Endothelial cell of umbilical vein (primary cell): ENCODE measurements around the gene MAP3K4. TPM values are rescaled to one million over a fixed set of nuclear protein-coding genes. Genes with fewer than 3 reads are reported as not detected.

ENCODE experiments used
- BruUV-seq: library from RNA; stranded (reverse); fragments of 400-500 nt; replicated peaks from 2 replicates; lab custom pipeline; 2021; lab: Mats Ljungman, UMichigan
- CTCF ChIA-PET: fragments of 300-600, 350-600 bp; sonication (Branson Sonifier 250); formaldehyde crosslinking; loops from one replicate; lab custom pipeline; 2021; ENCODE audit warnings: antibody characterized with exemption, inconsistent platforms; lab: Charles Lee
- POLR2A ChIA-PET: fragments of 300-600, 350-600 bp; sonication (Branson Sonifier 250); formaldehyde crosslinking; loops from one replicate; lab custom pipeline; 2021; ENCODE audit warnings: antibody characterized with exemption, inconsistent platforms; lab: Charles Lee
- DNase-seq: peaks from one replicate; pipeline ENCODE4 v3.0.0-alpha.2; 2011; ENCODE audit warnings: low read depth, low spot score
- FAIRE-seq: peaks from 2 replicates; lab custom pipeline; 2011; peaks lifted over from hg19 to GRCh38; lab: Jason Lieb, UNC
- H2AFZ ChIP-seq: 2 replicates; pipeline ENCODE4 v1.6.0; 2012; ENCODE audit warnings: low read depth, low read length, control low read depth, inconsistent platforms
- H3K27ac ChIP-seq: 2 replicates; pipeline ENCODE4 v1.5.1; 2011; ENCODE audit warnings: low read depth, mild to moderate bottlenecking, control low read depth, low read length, moderate library complexity; ENCODE audit not compliant: insufficient read depth
- H3K27me3 ChIP-seq, 2 experiments: 2 replicates each; pipeline versions ENCODE4 v1.6.0 to v1.6.1; 2011; ENCODE audit warnings: low read length in 2 of 2, mixed read lengths in 1 of 2; ENCODE audit not compliant: control insufficient read depth in 2 of 2, insufficient read depth in 2 of 2
- H3K36me3 ChIP-seq, 2 experiments: 2 replicates in 1 of 2; 3 replicates in 1 of 2; pipeline ENCODE4 v1.5.1; 2011; ENCODE audit warnings: low read length in 2 of 2, mild to moderate bottlenecking in 1 of 2, moderate library complexity in 1 of 2; ENCODE audit not compliant: control insufficient read depth in 2 of 2, insufficient read depth in 2 of 2; ENCODE audit errors: extremely low read depth in 1 of 2
- H3K4me1 ChIP-seq: 3 replicates; pipeline ENCODE4 v1.5.1; 2011; ENCODE audit warnings: mild to moderate bottlenecking, low read length; ENCODE audit not compliant: control insufficient read depth, insufficient read depth; ENCODE audit errors: extremely low read depth
- H3K4me2 ChIP-seq: 2 replicates; pipeline ENCODE4 v1.6.1; 2011; ENCODE audit warnings: low read length, control low read depth, mixed read lengths; ENCODE audit not compliant: insufficient read depth
- H3K4me3 ChIP-seq, 3 experiments: fragments of 200-600 bp in 1 of 3; sonication (generic), shearing (Covaris generic) in 1 of 3; replicated peaks in 1 of 3; 2 replicates each; pipeline ENCODE4 v1.5.1; 2011 to 2016; ENCODE audit warnings: control low read depth in 3 of 3, low read length in 3 of 3, mild to moderate bottlenecking in 2 of 3, inconsistent platforms in 1 of 3, low read depth in 1 of 3, moderate library complexity in 1 of 3; ENCODE audit not compliant: insufficient read depth in 1 of 3
- H3K79me2 ChIP-seq: 2 replicates; pipeline ENCODE4 v1.6.0; 2012; ENCODE audit warnings: low read length, inconsistent platforms; ENCODE audit not compliant: control insufficient read depth, insufficient read depth
- H3K9ac ChIP-seq: replicated peaks from 2 replicates; pipeline ENCODE3; 2011; ENCODE audit warnings: low read length, control low read depth; ENCODE audit not compliant: insufficient read depth; ENCODE audit errors: extremely low read depth
- H3K9me1 ChIP-seq: replicated peaks from 3 replicates; pipeline ENCODE4 v1.6.0; 2011; ENCODE audit warnings: mild to moderate bottlenecking, low read length; ENCODE audit not compliant: control insufficient read depth, insufficient read depth; ENCODE audit errors: extremely low read depth
- H3K9me3 ChIP-seq: replicated peaks from 2 replicates; pipeline ENCODE4 v1.5.1; 2012; ENCODE audit warnings: low read length, inconsistent platforms; ENCODE audit not compliant: control insufficient read depth, insufficient read depth
- H4K20me1 ChIP-seq: replicated peaks from 2 replicates; pipeline ENCODE3; 2011; ENCODE audit warnings: mild to moderate bottlenecking, low read length; ENCODE audit not compliant: control insufficient read depth, insufficient read depth; ENCODE audit errors: extremely low read depth
- EZH2 ChIP-seq: IDR thresholded peaks from 2 replicates; pipeline ENCODE4 v1.6.1; 2012; ENCODE audit warnings: borderline replicate concordance, low read depth, mild to moderate bottlenecking, moderate library complexity, low read length, inconsistent platforms; ENCODE audit not compliant: severe bottlenecking
- FOS ChIP-seq: IDR thresholded peaks from 2 replicates; pipeline ENCODE4 v1.6.1; 2011; ENCODE audit warnings: mild to moderate bottlenecking, low read length, moderate library complexity, borderline replicate concordance; ENCODE audit not compliant: insufficient read depth
- MAX ChIP-seq: IDR thresholded peaks from 2 replicates; pipeline ENCODE4 v1.6.1; 2011; ENCODE audit not compliant: insufficient read depth, insufficient read length
- MYC ChIP-seq: IDR thresholded peaks from one replicate; pipeline ENCODE4 v1.6.1; 2011; ENCODE audit warnings: mild to moderate bottlenecking, low read depth, low read length
- POLR2A ChIP-seq: IDR thresholded peaks from 2 replicates; pipeline ENCODE4 v1.6.1; 2012; ENCODE audit warnings: low read depth, mild to moderate bottlenecking, control low read depth, low read length
- dilution Hi-C: fragments of 300-500 bp; cut with MboI; formaldehyde crosslinking; loops from one replicate; pipeline ENCODE4 v1.15.0; 2019; ENCODE audit warnings: low sequenced_read_pairs; ENCODE audit not compliant: extremely low pct_ligation_motif_present
- intact Hi-C: fragments of 100-400 bp; cut with micrococcal nuclease; formaldehyde crosslinking; loops from one replicate; pipeline ENCODE4 v1.10.0; 2022
- polyA plus RNA-seq, 4 experiments: library from polyadenylated mRNA; depleted of rRNA in 3 of 4; stranded (reverse) in 3 of 4; unstranded in 1 of 4; fragments of >200 nt; gene quantifications; 2 replicates each; pipeline versions ENCODE4 v1.2.1 to v1.2.3, GENCODE V29; 2011 to 2012; ENCODE audit warnings: missing spikeins in 1 of 4
- total RNA-seq: library from RNA; stranded (reverse); gene quantifications from 2 replicates; pipeline ENCODE4 v1.2.3, GENCODE V29; 2021
- TF ChIP-seq, protein P1 (sequence below), 2 donors: IDR thresholded peaks; 1 replicate in 1 of 2; 2 replicates in 1 of 2; pipeline ENCODE4 v1.5.1; 2011; ENCODE audit warnings: low read length in 2 of 2, mild to moderate bottlenecking in 2 of 2, moderate library complexity in 2 of 2, control low read depth in 1 of 2, inconsistent platforms in 1 of 2, low read depth in 1 of 2; ENCODE audit not compliant: insufficient read depth in 1 of 2; ENCODE audit errors: extremely low read depth in 1 of 2

The MAP3K4 gene
- total and polyA plus RNA-seq, 2 donors (not counting 3 experiments of a cell fraction or from before 2014, with no cell fraction given) = 10.8 to 42.3 TPM

DNA sequence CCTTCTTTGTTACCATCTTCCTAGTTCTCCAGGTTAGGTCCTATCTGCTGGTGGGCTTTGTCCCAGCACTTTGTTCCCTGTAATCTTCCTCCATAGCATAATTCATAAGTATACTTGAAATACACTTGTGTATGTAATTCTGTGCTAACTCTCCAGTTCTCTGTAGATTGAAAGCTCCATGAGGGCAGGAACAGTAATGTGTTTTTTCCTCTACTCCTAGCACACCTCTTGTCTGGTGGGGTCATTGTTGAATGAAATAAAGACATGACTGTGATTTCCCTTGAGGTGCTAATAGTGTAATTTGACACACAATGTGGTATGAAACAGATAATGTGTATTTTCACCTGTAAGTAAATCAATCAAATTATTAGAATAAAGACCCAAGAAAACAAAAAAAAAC, 30.0 kb downstream of the MAP3K4 start:
- BruUV-seq = no TSS peak
- H3K9ac ChIP-seq = no peak overlapping the region
- CTCF ChIA-PET = no interaction called here
- H2AFZ ChIP-seq = no peak overlapping the region
- H3K27me3 ChIP-seq = no peaks in the 10 kb centered on the region
- no peak overlapping the region for H3K4me2 ChIP-seq
- FAIRE-seq (no peak), DNase-seq (no peak)
- peaks cover 6% of the 10 kb centered on the region for H4K20me1 ChIP-seq
- no peaks in the 10 kb centered on the region for H3K36me3 ChIP-seq
- dilution Hi-C loops (no loop called here), intact Hi-C loops (no loop called here)
- no peaks in the 10 kb centered on the region for H3K9me3 ChIP-seq
- POLR2A ChIA-PET = no interaction called here
- H3K4me1 ChIP-seq = no peaks in the 10 kb centered on the region
- no peak overlapping the region for H3K4me3 ChIP-seq
- H3K27ac ChIP-seq = no peak overlapping the region
- TF ChIP-seq FOS (no peak), MYC (no peak), EZH2 (no peak), POLR2A (no peak), MAX (no peak)
- TF ChIP-seq, protein P1, sequence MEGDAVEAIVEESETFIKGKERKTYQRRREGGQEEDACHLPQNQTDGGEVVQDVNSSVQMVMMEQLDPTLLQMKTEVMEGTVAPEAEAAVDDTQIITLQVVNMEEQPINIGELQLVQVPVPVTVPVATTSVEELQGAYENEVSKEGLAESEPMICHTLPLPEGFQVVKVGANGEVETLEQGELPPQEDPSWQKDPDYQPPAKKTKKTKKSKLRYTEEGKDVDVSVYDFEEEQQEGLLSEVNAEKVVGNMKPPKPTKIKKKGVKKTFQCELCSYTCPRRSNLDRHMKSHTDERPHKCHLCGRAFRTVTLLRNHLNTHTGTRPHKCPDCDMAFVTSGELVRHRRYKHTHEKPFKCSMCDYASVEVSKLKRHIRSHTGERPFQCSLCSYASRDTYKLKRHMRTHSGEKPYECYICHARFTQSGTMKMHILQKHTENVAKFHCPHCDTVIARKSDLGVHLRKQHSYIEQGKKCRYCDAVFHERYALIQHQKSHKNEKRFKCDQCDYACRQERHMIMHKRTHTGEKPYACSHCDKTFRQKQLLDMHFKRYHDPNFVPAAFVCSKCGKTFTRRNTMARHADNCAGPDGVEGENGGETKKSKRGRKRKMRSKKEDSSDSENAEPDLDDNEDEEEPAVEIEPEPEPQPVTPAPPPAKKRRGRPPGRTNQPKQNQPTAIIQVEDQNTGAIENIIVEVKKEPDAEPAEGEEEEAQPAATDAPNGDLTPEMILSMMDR (IDR thresholded peaks at IDR 0.05; ENCODE audit: extremely low read depth in 1 of 2, insufficient read depth in 1 of 2, low read depth in 1 of 2, low read length in 2 of 2) = no peak
- no peaks in the 10 kb centered on the region for H3K9me1 ChIP-seq
- peaks cover 40% of the 10 kb centered on the region for H3K79me2 ChIP-seq
